Activated B cell treated with CpG ODN at 0.5 μM for 24 hours (primary cell): Measurements from ENCODE around the gene CCND3. TPM values are rescaled to one million over a fixed set of nuclear protein-coding genes. Genes with fewer than 3 reads are reported as not detected.
"Not testable (repeated sequence)": the region's sequence is repeated elsewhere in the genome, so short reads cannot be mapped to it uniquely, and the experiment has no call there.

Experiments
- ATAC-seq: fragments of 200-7000 bp; cut with Tn5 transposase; one replicate; pipeline ENCODE4 v1.10.0; 2021; ENCODE audit warnings: low read depth, mild to moderate bottlenecking, moderate library complexity
- CTCF ChIA-PET: fragments of 350-600 bp; sonication (Branson Sonifier 250); formaldehyde crosslinking; loops from one replicate; lab custom pipeline; 2021; ENCODE audit warnings: antibody characterized with exemption; lab: Charles Lee
- POLR2A ChIA-PET: fragments of 350-600 bp; sonication (Branson Sonifier 250); formaldehyde crosslinking; loops from one replicate; lab custom pipeline; 2021; ENCODE audit warnings: antibody characterized with exemption; lab: Charles Lee
- DNase-seq: peaks from one replicate; pipeline ENCODE4 v3.0.0; 2022
- H3K27ac Mint-ChIP-seq: one replicate; pipeline ENCODE4 v1.8.0; 2020; ENCODE audit warnings: mixed read lengths
- H3K27me3 Mint-ChIP-seq: one replicate; pipeline ENCODE4 v1.8.0; 2021; ENCODE audit warnings: mixed read lengths
- H3K36me3 Mint-ChIP-seq: one replicate; pipeline ENCODE4 v1.8.0; 2021; ENCODE audit warnings: low read depth, mixed read lengths
- H3K4me1 Mint-ChIP-seq: one replicate; pipeline ENCODE4 v1.8.0; 2021; ENCODE audit warnings: mixed read lengths
- H3K4me3 Mint-ChIP-seq: one replicate; pipeline ENCODE4 v1.8.0; 2020; ENCODE audit warnings: mild to moderate bottlenecking, mixed read lengths
- H3K9me3 Mint-ChIP-seq: one replicate; pipeline ENCODE4 v1.8.0; 2020; ENCODE audit warnings: mixed read lengths
- CTCF ChIP-seq: fragments of 200-600 bp; IDR thresholded peaks from one replicate; pipeline ENCODE4 v1.8.0; 2022; ENCODE audit warnings: antibody characterized with exemption, mild to moderate bottlenecking
- intact Hi-C: fragments of 100-400 bp; cut with micrococcal nuclease; formaldehyde crosslinking; loops from one replicate; pipeline ENCODE4 v1.15.1; 2024
- total RNA-seq: library from RNA; stranded (reverse); gene quantifications from 2 replicates; pipeline ENCODE4 v1.2.3, GENCODE V29; 2022

Gene CCND3
- total RNA-seq, 1 donor from 2014 or later, result 75.2 TPM

- intact Hi-C loops, result no loop called here
- H3K27me3 Mint-ChIP-seq, result no peaks in the 10 kb centered on the region
- H3K36me3 Mint-ChIP-seq, result peaks cover 32% of the 10 kb centered on the region
- H3K4me1 Mint-ChIP-seq, result peaks cover 19% of the 10 kb centered on the region
- DNase-seq (no peak), ATAC-seq (no peak)
- H3K27ac Mint-ChIP-seq, result no peak overlapping the region
- POLR2A ChIA-PET, result no interaction called here
- no peak overlapping the region for H3K4me3 Mint-ChIP-seq
- peaks cover 4% of the 10 kb centered on the region for H3K9me3 Mint-ChIP-seq
- no peak for TF ChIP-seq CTCF
- CTCF ChIA-PET, result interaction anchor here (1.1 kb wide), 1 partner anchor 13 kb away, joined by 3 read pairs; no protein-coding TSS in a partner anchor
Measured at GRCh38 chr6:41955412-41955811, 13.8 kb upstream of the CCND3 start.

- Mint-ChIP-seq H3K4me3 (no peak overlapping the region), H3K4me1 (peaks cover 19% of the 10 kb centered on the region), H3K27me3 (no peaks in the 10 kb centered on the region), H3K9me3 (peaks cover 4% of the 10 kb centered on the region), H3K27ac (peak overlapping the region; percentile 21), H3K36me3 (peaks cover 31% of the 10 kb centered on the region)
- ChIA-PET CTCF (interaction anchor here (1.1 kb wide), 1 partner anchor 14 kb away, joined by 3 read pairs; no protein-coding TSS in a partner anchor), POLR2A (no interaction called here)
- ATAC-seq (no peak), DNase-seq (no peak)
- intact Hi-C loops, result no loop called here
- no peak for TF ChIP-seq CTCF
Measured at GRCh38 chr6:41954668-41955067, 13.1 kb upstream of the CCND3 start.

- Mint-ChIP-seq H3K4me1 (peaks cover 3% of the 10 kb centered on the region), H3K9me3 (no peaks in the 10 kb centered on the region), H3K36me3 (peaks cover 14% of the 10 kb centered on the region), H3K27me3 (no peaks in the 10 kb centered on the region), H3K4me3 (no peak overlapping the region), H3K27ac (no peak overlapping the region)
- ChIA-PET CTCF (no interaction called here), POLR2A (interaction anchor here (0.6 kb wide), 1 partner anchor 24 kb away, joined by 3 read pairs; no protein-coding TSS in a partner anchor)
- TF ChIP-seq CTCF, result no peak
- intact Hi-C loops, result no loop called here
- DNase-seq, result no peak
- ATAC-seq, result no peak
Measured at GRCh38 chr6:41947581-41948220, 6.1 kb upstream of the CCND3 start.

GRCh38 chr6:41943456-41943855 lies 1.8 kb upstream of the CCND3 start:
- DNase-seq, result no peak
- CTCF ChIA-PET, result interaction anchor here (1.4 to 8.0 kb wide), 2 partner anchors 22 to 99 kb away, joined by 5 to 90 read pairs; partner anchors contain the start of genes BYSL and MED20
- intact Hi-C loops, result loop anchor here (5.0 kb wide), 1 partner anchor 34 kb away; no protein-coding TSS in a partner anchor
- Mint-ChIP-seq H3K27me3 (no peaks in the 10 kb centered on the region), H3K27ac (no peak overlapping the region), H3K4me1 (peaks cover 35% of the 10 kb centered on the region), H3K36me3 (peaks cover 8% of the 10 kb centered on the region), H3K4me3 (no peak overlapping the region), H3K9me3 (no peaks in the 10 kb centered on the region)
- POLR2A ChIA-PET, result interaction anchor here (0.7 to 1.9 kb wide), 3 partner anchors 82 to 873 kb away, joined by 4 to 9 read pairs (median 5); partner anchors contain the start of gene TOMM6
- no peak for ATAC-seq
- TF ChIP-seq CTCF, result no peak

GRCh38 chr6:41942882-41943281 lies 1.3 kb upstream of the CCND3 start:
- H3K4me3 Mint-ChIP-seq, H3K36me3 Mint-ChIP-seq, H3K27me3 Mint-ChIP-seq, DNase-seq, H3K9me3 Mint-ChIP-seq, ATAC-seq: not testable (repeated sequence)
- ChIA-PET POLR2A (interaction anchor here (0.6 to 13.0 kb wide), 8 partner anchors 60 to 873 kb away, joined by 3 to 195 read pairs (median 6); partner anchors contain the start of genes TAF8 and TOMM6), CTCF (interaction anchor here (1.3 to 8.0 kb wide), 2 partner anchors 22 to 100 kb away, joined by 6 to 90 read pairs; partner anchors contain the start of genes BYSL and MED20)
- Mint-ChIP-seq H3K4me1 (peaks cover 40% of the 10 kb centered on the region), H3K27ac (peak overlapping the region; percentile 89)
- intact Hi-C loops, result loop anchor here (5.0 kb wide), 1 partner anchor 34 kb away; no protein-coding TSS in a partner anchor
